HUES48 (cell line): ENCODE measurements around the gene HHAT.

Experiments used
- H3K27ac ChIP-seq: one replicate; pipeline ENCODE4 v1.7.0; 2013; ENCODE audit warnings: low read depth, low read length, inconsistent platforms
- H3K27me3 ChIP-seq: 2 replicates; pipeline ENCODE4 v1.6.1; 2013; ENCODE audit warnings: mild to moderate bottlenecking, low read length; ENCODE audit not compliant: control insufficient read depth, insufficient read depth
- H3K36me3 ChIP-seq: 2 replicates; pipeline ENCODE4 v1.6.1; 2013; ENCODE audit warnings: low read length; ENCODE audit not compliant: control insufficient read depth, insufficient read depth
- H3K4me1 ChIP-seq: 2 replicates; pipeline ENCODE4 v1.6.1; 2013; ENCODE audit warnings: mild to moderate bottlenecking, low read length; ENCODE audit not compliant: control insufficient read depth, insufficient read depth
- H3K4me3 ChIP-seq: 2 replicates; pipeline ENCODE4 v1.5.1; 2013; ENCODE audit warnings: mild to moderate bottlenecking, low read depth, low read length
- H3K9ac ChIP-seq: 2 replicates; pipeline ENCODE4 v1.6.1; 2013; ENCODE audit warnings: mild to moderate bottlenecking, low read depth, low read length, moderate library complexity
- H3K9me3 ChIP-seq: 2 replicates; pipeline ENCODE4 v1.6.1; 2013; ENCODE audit warnings: low read length; ENCODE audit not compliant: control insufficient read depth, insufficient read depth

HHAT gene

DNA sequence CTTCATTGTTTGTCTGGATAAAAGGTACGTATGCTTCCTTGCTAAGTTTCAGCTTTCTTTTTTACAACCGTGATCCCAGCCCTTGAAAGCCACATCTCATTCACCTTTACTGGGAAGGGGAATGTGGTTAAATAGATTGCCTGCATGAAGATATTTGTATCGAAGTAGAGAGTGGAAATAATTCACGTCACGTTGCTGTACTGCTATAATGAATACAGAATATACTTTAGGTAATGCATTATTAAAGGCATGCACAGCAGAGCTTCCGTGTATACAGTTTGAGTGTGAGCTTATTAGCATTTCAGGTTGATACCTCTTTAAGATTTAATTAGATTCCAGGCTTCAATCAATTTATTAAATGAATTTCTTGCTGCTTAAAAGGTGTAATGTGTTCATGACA lies 153.8 kb downstream of the HHAT start:
- Histone ChIP-seq H3K9ac (no peak overlapping the region), H3K4me3 (no peak overlapping the region), H3K4me1 (peaks cover 8% of the 10 kb centered on the region; the same call in 1 of the 2 replicates), H3K27ac (no peak overlapping the region), H3K36me3 (no peaks in the 10 kb centered on the region), H3K27me3 (no peaks in the 10 kb centered on the region), H3K9me3 (no peaks in the 10 kb centered on the region)

DNA sequence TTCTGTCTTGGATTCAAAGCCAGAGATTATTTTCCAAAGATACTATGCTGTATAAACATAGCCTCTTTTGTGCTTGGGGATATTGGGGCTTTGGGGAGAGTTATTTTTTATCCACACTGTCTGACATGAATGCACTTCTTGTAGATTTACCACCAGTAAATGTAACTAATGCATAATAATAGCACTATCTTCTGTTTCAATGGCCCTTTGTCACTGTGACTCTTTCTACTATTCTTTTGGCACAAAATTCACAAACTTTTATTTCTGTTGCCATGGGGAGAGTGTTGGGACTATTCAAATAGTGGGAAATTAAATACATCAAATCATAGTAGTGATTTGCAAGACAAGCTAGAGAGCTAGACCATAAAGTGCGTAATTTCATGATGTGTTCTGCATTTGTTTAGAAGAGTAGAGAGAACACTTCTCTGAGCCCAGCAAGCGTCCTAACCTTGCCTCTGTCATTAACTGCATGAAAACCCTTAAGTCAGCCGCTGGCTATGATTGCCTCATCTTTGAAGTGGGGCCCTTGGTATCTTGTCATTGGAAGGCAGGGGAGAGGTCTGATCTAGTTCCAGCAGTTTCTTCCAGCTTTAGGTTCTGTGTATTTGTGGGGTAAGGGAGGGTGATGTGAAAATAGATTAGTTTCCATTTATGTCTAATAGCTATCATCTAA lies 154.4 kb downstream of the HHAT start:
- Histone ChIP-seq H3K4me3 (no peak overlapping the region), H3K9me3 (no peaks in the 10 kb centered on the region), H3K27ac (no peak overlapping the region)

DNA sequence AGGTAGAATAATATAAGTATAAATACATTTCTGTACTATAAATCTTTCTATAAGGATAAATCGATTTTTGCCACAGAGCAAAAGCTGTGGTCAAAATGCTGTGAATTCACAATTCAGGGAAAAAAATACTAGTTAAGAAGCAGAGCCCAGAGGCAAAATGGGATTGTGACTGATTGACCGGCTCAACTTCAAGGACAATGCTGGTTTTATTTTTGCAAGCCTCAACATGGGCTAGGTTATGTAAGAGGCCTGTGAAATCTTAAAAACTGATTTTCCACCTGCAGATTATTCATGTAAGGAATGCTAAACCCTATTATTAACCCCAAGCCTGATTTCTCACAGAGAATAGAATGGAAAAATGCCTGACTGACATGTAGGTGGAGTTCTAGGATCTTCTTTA lies 155.1 kb downstream of the HHAT start:
- H3K27me3 ChIP-seq, result no peaks in the 10 kb centered on the region
- H3K27ac ChIP-seq, result no peak overlapping the region
- no peak overlapping the region for H3K9ac ChIP-seq
- no peak overlapping the region for H3K4me3 ChIP-seq
- no peaks in the 10 kb centered on the region for H3K36me3 ChIP-seq
- H3K4me1 ChIP-seq, result peaks cover 8% of the 10 kb centered on the region; the same call in 1 of the 2 replicates
- H3K9me3 ChIP-seq, result no peaks in the 10 kb centered on the region

More for the DNA sequence above, 154.4 kb downstream of the HHAT start:
- Histone ChIP-seq H3K36me3 (no peaks in the 10 kb centered on the region), H3K9ac (no peak overlapping the region), H3K27me3 (no peaks in the 10 kb centered on the region), H3K4me1 (peaks cover 8% of the 10 kb centered on the region; the same call in 1 of the 2 replicates)

DNA sequence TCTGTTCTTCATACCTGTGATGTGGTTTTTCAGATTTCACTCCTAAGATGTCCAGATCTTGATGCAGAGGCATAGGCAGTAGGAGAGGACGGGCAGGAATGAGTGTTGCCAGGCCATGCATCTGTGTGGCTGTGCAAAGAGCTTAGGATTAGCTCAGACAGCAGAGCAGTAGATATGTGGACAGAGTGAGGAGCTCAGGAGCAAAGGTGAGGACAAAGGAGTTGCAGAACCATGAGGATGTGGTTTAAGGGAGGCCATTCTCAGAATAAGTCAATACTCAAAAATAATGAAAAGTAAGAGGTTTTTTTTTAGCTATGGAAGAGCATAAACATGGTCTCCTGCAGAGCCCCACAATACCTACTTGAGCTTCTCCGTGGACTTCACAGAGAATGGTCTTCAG lies 158.3 kb downstream of the HHAT start:
- Histone ChIP-seq H3K9me3 (no peaks in the 10 kb centered on the region), H3K9ac (no peak overlapping the region), H3K27me3 (no peaks in the 10 kb centered on the region), H3K4me1 (peaks cover 8% of the 10 kb centered on the region; the same call in 1 of the 2 replicates), H3K36me3 (no peaks in the 10 kb centered on the region), H3K4me3 (no peak overlapping the region), H3K27ac (no peak overlapping the region)

DNA sequence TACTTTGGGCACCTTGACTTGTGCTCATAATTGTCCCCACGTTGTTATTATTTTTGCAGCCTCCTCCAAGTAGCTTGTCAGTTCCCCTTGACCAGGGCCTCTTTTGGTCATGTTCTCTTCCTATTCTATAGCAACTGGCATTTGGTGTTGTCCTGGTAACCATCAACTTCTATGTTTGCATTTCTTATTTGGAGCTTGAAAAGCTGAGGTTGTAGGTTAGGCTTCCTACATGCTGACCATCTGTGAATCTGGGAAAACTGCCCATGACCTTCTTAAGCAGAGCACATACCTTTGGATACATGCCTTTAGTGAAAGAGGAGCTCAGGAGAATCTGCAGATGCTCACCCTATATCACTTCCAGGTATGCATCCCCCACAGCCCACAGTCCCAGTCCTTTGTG lies 160.8 kb downstream of the HHAT start:
- Histone ChIP-seq H3K27me3 (no peaks in the 10 kb centered on the region), H3K4me1 (no peaks in the 10 kb centered on the region; the same call in 1 of the 2 replicates), H3K4me3 (no peak overlapping the region), H3K36me3 (no peaks in the 10 kb centered on the region), H3K27ac (no peak overlapping the region), H3K9me3 (no peaks in the 10 kb centered on the region), H3K9ac (no peak overlapping the region)

DNA sequence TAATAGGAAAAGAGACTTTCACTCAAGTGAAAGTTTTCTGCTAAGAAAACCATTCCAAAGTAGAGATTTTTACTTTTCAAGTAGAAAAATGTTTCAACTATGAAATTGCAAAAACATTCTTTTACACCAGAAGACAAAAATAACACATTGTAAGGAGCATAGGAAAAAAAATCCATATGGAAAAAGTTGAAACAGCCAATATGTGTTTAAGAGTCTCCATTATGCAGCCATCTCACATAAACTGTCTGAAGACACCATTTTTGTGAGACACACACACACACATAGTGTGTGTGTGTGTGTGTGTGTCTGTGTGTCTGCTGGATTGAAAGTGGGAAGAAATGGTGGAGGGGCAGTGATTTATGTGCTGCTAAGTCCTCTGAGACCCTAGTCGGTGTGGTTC lies 162.1 kb downstream of the HHAT start:
- H3K4me1 ChIP-seq, result no peaks in the 10 kb centered on the region; the same call in 1 of the 2 replicates
- no peaks in the 10 kb centered on the region for H3K36me3 ChIP-seq
- H3K9me3 ChIP-seq, result no peaks in the 10 kb centered on the region
- H3K4me3 ChIP-seq, result no peak overlapping the region
- H3K9ac ChIP-seq, result no peak overlapping the region
- H3K27ac ChIP-seq, result no peak overlapping the region
- no peaks in the 10 kb centered on the region for H3K27me3 ChIP-seq

DNA sequence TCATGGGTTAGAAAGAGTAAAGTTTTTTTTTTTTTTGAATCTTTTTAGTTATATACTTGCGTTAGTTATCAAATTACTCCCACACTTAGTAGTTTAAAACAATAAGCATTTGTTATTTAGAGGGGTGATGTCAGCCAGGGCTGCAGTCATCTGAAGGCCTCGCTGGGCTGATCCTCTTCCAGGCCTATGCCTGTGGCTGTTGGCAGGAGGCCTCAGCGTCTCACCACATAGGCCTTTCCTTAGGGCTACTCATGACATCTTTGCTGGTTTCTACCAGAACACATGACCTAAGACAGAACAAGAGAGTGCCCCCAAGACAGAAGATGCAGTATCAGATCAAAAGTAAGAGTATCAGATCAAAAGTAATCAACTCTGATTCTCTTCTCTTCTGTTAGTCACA lies 167.4 kb downstream of the HHAT start:
- H3K4me3 ChIP-seq, result no peak overlapping the region
- H3K27ac ChIP-seq, result no peak overlapping the region
- H3K9ac ChIP-seq, result no peak overlapping the region
- no peaks in the 10 kb centered on the region for H3K36me3 ChIP-seq
- no peaks in the 10 kb centered on the region for H3K9me3 ChIP-seq
- no peaks in the 10 kb centered on the region for H3K27me3 ChIP-seq
- H3K4me1 ChIP-seq, result no peaks in the 10 kb centered on the region

DNA sequence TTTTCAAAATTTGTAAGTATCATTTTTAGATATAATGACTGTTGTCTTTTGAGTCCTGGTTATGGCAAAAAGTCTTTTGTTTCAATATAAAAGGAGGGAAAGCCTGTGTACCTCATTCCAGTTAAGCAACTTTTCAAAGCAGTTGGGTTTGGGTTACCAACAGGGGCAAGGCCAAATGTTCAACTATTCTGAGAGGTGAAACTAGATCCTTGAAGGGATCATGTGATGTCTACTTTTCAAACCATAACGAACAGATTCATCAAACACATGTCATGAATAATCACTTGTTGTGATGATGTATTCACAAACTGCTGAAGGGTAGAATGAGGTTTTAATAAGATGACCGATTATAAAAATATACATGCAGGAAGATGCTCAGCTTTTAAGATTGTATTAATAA lies 171.3 kb downstream of the HHAT start:
- Histone ChIP-seq H3K4me3 (no peak overlapping the region), H3K27ac (no peak overlapping the region), H3K9ac (no peak overlapping the region), H3K27me3 (no peaks in the 10 kb centered on the region), H3K4me1 (no peaks in the 10 kb centered on the region), H3K9me3 (no peaks in the 10 kb centered on the region), H3K36me3 (no peaks in the 10 kb centered on the region)

DNA sequence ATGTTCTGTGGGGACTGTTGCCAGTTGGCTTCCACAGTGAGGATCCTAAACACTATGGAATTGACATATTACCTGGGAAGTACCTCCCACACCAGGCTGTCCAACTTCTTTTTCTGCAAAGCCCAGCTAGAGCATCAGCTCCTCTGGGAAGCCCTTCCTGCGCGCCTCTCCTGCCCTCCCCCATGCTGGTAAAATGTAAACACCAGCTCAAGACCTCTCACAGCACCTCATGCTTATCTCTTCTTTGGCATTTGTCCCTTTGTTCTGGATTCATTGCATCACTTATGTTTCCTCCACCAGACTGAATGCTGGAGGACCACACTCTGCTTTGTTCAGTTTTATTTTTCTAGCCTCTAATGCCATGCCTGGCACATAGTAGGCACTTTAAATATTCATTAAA lies 172.1 kb downstream of the HHAT start:
- H3K27me3 ChIP-seq, result no peaks in the 10 kb centered on the region
- no peak overlapping the region for H3K27ac ChIP-seq
- H3K4me3 ChIP-seq, result no peak overlapping the region
- no peaks in the 10 kb centered on the region for H3K36me3 ChIP-seq
- H3K9me3 ChIP-seq, result no peaks in the 10 kb centered on the region
- H3K9ac ChIP-seq, result no peak overlapping the region
- H3K4me1 ChIP-seq, result peaks cover 6% of the 10 kb centered on the region; the same call in 1 of the 2 replicates

DNA sequence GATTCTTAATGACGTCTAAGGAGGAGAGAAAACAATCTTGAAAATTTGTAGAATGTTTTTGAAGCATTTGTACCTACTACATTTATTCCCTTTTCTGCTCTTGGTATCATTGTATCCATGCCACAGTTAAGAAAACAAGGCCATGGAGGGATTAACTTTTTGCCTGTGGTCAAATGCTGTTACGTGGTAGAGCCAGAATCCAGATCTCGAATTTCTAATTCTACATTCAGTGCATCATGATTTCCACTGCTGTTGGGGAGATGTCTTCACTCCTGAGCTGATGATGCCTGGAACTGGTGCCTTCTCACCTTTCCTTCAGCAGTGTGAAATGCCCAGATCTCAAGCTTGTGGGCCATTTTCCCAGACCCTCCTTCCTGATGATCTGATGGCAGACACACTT lies 175.6 kb downstream of the HHAT start:
- H3K4me1 ChIP-seq, result peaks cover 8% of the 10 kb centered on the region; the same call in 1 of the 2 replicates
- no peak overlapping the region for H3K27ac ChIP-seq
- no peaks in the 10 kb centered on the region for H3K36me3 ChIP-seq
- H3K9ac ChIP-seq, result no peak overlapping the region
- no peaks in the 10 kb centered on the region for H3K9me3 ChIP-seq
- H3K27me3 ChIP-seq, result no peaks in the 10 kb centered on the region
- no peak overlapping the region for H3K4me3 ChIP-seq

DNA sequence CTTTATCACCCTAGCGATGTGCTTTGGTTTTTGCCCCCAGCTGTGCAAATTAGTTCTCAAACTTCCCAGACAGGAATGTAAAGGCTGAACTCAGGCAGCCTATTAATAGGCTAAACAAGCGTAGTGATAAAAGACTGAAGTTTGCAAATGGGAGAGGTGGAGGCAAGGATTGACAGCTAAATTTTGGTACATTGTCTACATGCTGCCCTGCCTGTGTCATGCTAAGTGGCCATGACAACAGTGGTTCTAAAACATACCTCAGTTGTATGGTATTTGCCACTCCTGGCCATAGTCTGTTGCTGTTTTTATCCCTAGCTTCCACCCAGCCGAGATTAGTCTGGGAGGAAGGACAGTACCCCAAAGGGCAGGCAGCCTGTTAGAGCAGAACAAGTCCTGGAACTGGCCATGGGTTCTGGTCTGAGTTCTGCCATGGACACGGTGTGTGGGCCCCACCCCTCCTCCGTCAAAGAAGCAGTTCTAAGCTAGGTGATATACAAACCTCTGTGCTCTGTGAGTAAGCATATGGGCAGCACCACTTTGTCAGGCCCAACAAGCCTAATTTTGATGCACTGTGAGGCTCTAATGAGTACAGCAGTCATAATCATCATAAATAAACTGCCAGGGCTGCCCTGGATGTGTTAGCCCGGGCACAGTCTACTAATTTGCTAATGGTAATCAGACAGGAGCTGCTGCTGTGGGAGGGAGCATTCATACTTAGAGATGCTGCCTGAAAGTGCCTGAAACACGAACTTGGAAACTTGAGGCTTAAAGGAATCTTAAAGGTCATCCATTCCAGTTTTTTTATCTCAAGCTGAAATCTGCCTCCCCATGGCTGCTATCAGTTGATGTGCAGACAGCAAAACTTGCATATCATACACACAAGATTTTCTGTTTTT lies 177.1 kb downstream of the HHAT start:
- H3K27me3 ChIP-seq, result no peaks in the 10 kb centered on the region
- H3K4me1 ChIP-seq, result peaks cover 8% of the 10 kb centered on the region; the same call in 1 of the 2 replicates
- H3K9me3 ChIP-seq, result no peaks in the 10 kb centered on the region
- H3K27ac ChIP-seq, result no peak overlapping the region
- H3K9ac ChIP-seq, result no peak overlapping the region
- no peak overlapping the region for H3K4me3 ChIP-seq
- no peaks in the 10 kb centered on the region for H3K36me3 ChIP-seq
